GM13977 (cell line): ENCODE measurements around the gene FADS2.

ENCODE experiments used
- DNase-seq: peaks from one replicate; pipeline ENCODE4 v3.0.0; 2012; ENCODE audit warnings: low spot score
- CTCF ChIP-seq: IDR thresholded peaks from 2 replicates; pipeline ENCODE4 v1.5.1; 2012; ENCODE audit warnings: mild to moderate bottlenecking, control low read depth; ENCODE audit not compliant: insufficient read depth; ENCODE audit errors: extremely low read depth, missing control alignments
- in situ Hi-C: fragments of 300-500 bp; cut with MboI; formaldehyde crosslinking; loops from one replicate; pipeline ENCODE4 v1.12.0; 2022; ENCODE audit warnings: low sequenced_read_pairs, low pct_unique_long_range_greater_than_20kb, mixed read lengths, inconsistent platforms; ENCODE audit not compliant: unreplicated experiment

The FADS2 gene

GRCh38 chr11:61891331-61892084 is 63.4 kb downstream of the FADS2 start, which contains the start of gene FADS3:
Gene FADS3, minus strand, starts transcription at chr11:61891545. Its CDS starts 164 bp downstream, at chr11:61891381.
- peak; percentile 88 for DNase-seq
- no peak for TF ChIP-seq CTCF
- in situ Hi-C loops, result no loop called here

- TF ChIP-seq CTCF, result peak; percentile 2
- in situ Hi-C loops, result no loop called here
- no peak for DNase-seq
Measured at GRCh38 chr11:61892085-61892370, 63.9 kb downstream of the FADS2 start.

- TF ChIP-seq CTCF, result no peak
- in situ Hi-C loops, result no loop called here
- no peak for DNase-seq
Measured at GRCh38 chr11:61893981-61894380, 65.9 kb downstream of the FADS2 start.

DNA sequence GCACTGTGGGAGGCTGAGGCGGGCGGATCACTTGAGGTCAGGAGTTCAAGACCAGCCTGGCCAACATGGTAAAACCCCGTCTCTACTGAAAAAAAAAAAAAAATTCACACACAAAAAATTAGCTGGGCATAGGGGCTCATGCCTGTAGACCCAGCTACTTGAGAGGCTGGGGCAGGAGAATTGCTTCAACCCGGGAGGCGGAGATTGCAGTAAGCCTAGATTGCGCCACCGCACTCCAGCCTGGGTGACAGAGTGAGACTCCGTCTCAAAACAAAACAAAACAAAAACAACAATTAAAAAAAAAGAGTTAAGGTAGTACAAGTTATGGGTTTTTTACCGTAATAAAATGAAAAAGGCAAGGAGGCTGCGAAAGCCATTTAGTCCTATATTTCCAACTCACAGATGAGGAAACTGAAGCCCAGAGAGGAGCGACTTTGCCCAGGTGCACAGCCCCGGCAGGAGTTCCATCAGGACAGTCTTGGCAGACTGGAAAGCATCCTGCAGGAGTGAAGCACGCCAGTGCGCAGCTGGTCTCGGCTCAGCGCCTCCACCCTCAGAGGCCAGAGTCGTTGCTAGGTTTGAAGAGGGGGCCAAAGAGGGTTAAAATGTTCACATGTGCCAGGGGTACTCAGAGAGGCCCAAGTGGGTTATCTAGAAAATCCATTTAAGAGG is 67.1 kb downstream of the FADS2 start:
- in situ Hi-C loops, result no loop called here
- TF ChIP-seq CTCF, result no peak
- DNase-seq, result no peak

DNA sequence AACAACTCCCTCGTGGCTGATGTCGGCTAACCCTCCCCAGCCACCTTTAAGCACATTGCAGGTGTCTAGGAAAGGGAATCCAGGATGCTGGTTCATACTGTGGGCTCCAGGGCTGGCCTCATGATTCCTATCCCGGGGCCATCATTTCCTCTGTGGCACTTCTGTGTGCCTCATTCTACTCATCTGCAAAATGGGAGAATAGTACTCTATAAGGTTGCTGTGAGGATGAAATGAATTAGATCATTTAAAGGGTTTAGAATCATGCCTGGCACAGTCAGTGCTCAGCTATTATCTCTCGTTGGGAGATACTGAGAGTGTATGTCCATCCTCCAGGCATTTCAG is 67.6 kb downstream of the FADS2 start:
- no peak for DNase-seq
- TF ChIP-seq CTCF, result no peak
- in situ Hi-C loops, result no loop called here

GRCh38 chr11:61896665-61897386 is 68.7 kb downstream of the FADS2 start:
- in situ Hi-C loops, result no loop called here
- no peak for TF ChIP-seq CTCF
- DNase-seq, result no peak
